A549 (cell line): ENCODE data around the gene AKR1C1. TPM values are rescaled to one million over a fixed set of nuclear protein-coding genes. Genes with fewer than 3 reads are reported as not detected.
A peak's percentile ranks its signal among the peaks of the same experiment; 100 is the strongest.
"Not testable (repeated sequence)": the region's sequence is repeated elsewhere in the genome, so short reads cannot be mapped to it uniquely, and the experiment has no call there.

Source experiments
- ATAC-seq, 2 experiments: fragments of 200-7000 bp in 1 of 2; fragments of >200 bp in 1 of 2; cut with Nextera tagmentation in 1 of 2; cut with Tn5 transposase in 1 of 2; 3 replicates each; pipeline versions ENCODE4 v1.8.0 to v1.9.1; 2018 to 2020; ENCODE audit warnings: mild to moderate bottlenecking in 1 of 2, moderate library complexity in 1 of 2
- CTCF ChIA-PET: fragments of 300-600 bp; sonication (Branson Sonifier 250); formaldehyde crosslinking; extraction: SDS; loops from one replicate; lab custom pipeline; 2021; ENCODE audit warnings: antibody characterized with exemption, inconsistent platforms; lab: Yijun Ruan, JAX
- POLR2A ChIA-PET: fragments of 350-600 bp; formaldehyde crosslinking; extraction: SDS; loops from one replicate; lab custom pipeline; 2021; ENCODE audit warnings: antibody characterized with exemption, inconsistent platforms; lab: Yijun Ruan, JAX
- DNase-seq, 2 experiments: peaks; one replicate each; pipeline versions ENCODE4 v3.0.0 to v3.0.0-alpha.2; 2011 to 2016; ENCODE audit warnings: low read depth in 1 of 2, low spot score in 1 of 2
- FAIRE-seq: peaks from 2 replicates; lab custom pipeline; 2011; peaks lifted over from hg19 to GRCh38; lab: Jason Lieb, UNC
- H3K27ac ChIP-seq, 2 experiments: fragments of >200 bp; sonication (Bioruptor Twin); formaldehyde crosslinking; 3 replicates each; pipeline ENCODE4 v1.5.1; 2016 to 2017
- H3K4me1 ChIP-seq: fragments of >200 bp; sonication (Bioruptor Twin); formaldehyde crosslinking; 3 replicates; pipeline ENCODE4 v1.6.1; 2016
- H3K4me2 ChIP-seq: fragments of >200 bp; sonication (Bioruptor Twin); formaldehyde crosslinking; 3 replicates; pipeline ENCODE4 v1.6.1; 2016
- H3K4me3 ChIP-seq: fragments of >200 bp; sonication (Bioruptor Twin); formaldehyde crosslinking; 3 replicates; pipeline ENCODE4 v1.5.1; 2016
- H3K9me3 ChIP-seq: fragments of >200 bp; sonication (Bioruptor Twin); formaldehyde crosslinking; 3 replicates; pipeline ENCODE4 v1.6.1; 2016
- CEBPB ChIP-seq, 2 experiments: fragments of >200 bp in 1 of 2; sonication (Bioruptor Twin) in 1 of 2; formaldehyde crosslinking in 1 of 2; IDR thresholded peaks; 2 replicates each; pipeline ENCODE4 v1.6.1; 2012 to 2016
- EHF ChIP-seq: fragments of 250-450 bp; sonication (Bioruptor Pico); IDR thresholded peaks from 2 replicates; pipeline ENCODE4 v1.5.0; 2020; ENCODE audit warnings: mild to moderate bottlenecking
- FOSB ChIP-seq: fragments of 250-450 bp; sonication (Bioruptor Pico); IDR thresholded peaks from 2 replicates; pipeline ENCODE4 v1.5.0; 2020; ENCODE audit warnings: mild to moderate bottlenecking, moderate library complexity
- FOSL2 ChIP-seq, 2 experiments: fragments of 450-650 bp in 1 of 2; fragments of >200 bp in 1 of 2; sonication (Bioruptor Twin) in 1 of 2; formaldehyde crosslinking; IDR thresholded peaks; 2 replicates each; pipeline versions ENCODE4 v1.5.0 to v1.6.1; 2016 to 2020; ENCODE audit warnings: mild to moderate bottlenecking in 1 of 2, moderate library complexity in 1 of 2
- GATA3 ChIP-seq: IDR thresholded peaks from 2 replicates; pipeline ENCODE4 v1.6.1; 2012; ENCODE audit warnings: borderline replicate concordance
- HOXA7 ChIP-seq: fragments of 250-450 bp; sonication (Bioruptor Pico); IDR thresholded peaks from 2 replicates; pipeline ENCODE4 v1.5.0; 2020; ENCODE audit warnings: mild to moderate bottlenecking, moderate library complexity
- JUN ChIP-seq, 2 experiments: fragments of >200 bp; sonication (Bioruptor Twin); formaldehyde crosslinking; IDR thresholded peaks; 2 replicates in 1 of 2; 3 replicates in 1 of 2; pipeline ENCODE4 v1.6.1; 2016 to 2017
- JUNB ChIP-seq: fragments of >200 bp; sonication (Bioruptor Twin); formaldehyde crosslinking; IDR thresholded peaks from 2 replicates; pipeline ENCODE4 v1.6.1; 2016
- MAFK ChIP-seq: fragments of 450-650 bp; IDR thresholded peaks from 2 replicates; pipeline ENCODE4 v1.6.1; 2014; ENCODE audit not compliant: partially characterized antibody
- MAZ ChIP-seq: fragments of 150-350 bp; IDR thresholded peaks from 2 replicates; pipeline ENCODE4 v1.6.1; 2014; ENCODE audit warnings: antibody characterized with exemption, low read depth, low read length, borderline replicate concordance
- POLR2A ChIP-seq: IDR thresholded peaks from 2 replicates; pipeline ENCODE4 v1.6.1; 2012; ENCODE audit warnings: mild to moderate bottlenecking, low read length
- POLR2AphosphoS2 ChIP-seq: conservative IDR thresholded peaks from 2 replicates; pipeline ENCODE4 v1.6.1; 2012; ENCODE audit warnings: low read length, improper control_type of control experiment, inconsistent platforms
- RARB ChIP-seq: fragments of 250-450 bp; sonication (Bioruptor Pico); IDR thresholded peaks from 2 replicates; pipeline ENCODE4 v1.8.0; 2021; ENCODE audit warnings: mild to moderate bottlenecking, moderate library complexity
- TP53 ChIP-seq: fragments of 250-450 bp; sonication (Bioruptor Pico); IDR thresholded peaks from 2 replicates; pipeline ENCODE4 v1.5.0; 2021; ENCODE audit warnings: mild to moderate bottlenecking, moderate library complexity
- WGBS: methylation state at CpG from one replicate; pipeline ENCODE4 v1.1.6; 2017; ENCODE audit errors: missing lambda C conversion rate; 5-methylcytosine and 5-hydroxymethylcytosine counted together
- polyA plus RNA-seq, 4 experiments: library from polyadenylated mRNA; depleted of rRNA in 3 of 4; stranded (reverse); fragments of >200 nt; fragmentation: RNase III in 1 of 4; extraction: RNeasy Plus Mini Kit Qiagen cat#74134 plus additional on column Dnase treatment in 1 of 4; gene quantifications; 2 replicates in 3 of 4; 3 replicates in 1 of 4; pipeline ENCODE4 v1.2.3, GENCODE V29; 2011 to 2017
- TF ChIP-seq, protein P1 (sequence below): fragments of 250-450 bp; sonication (Bioruptor Pico); IDR thresholded peaks from 2 replicates; pipeline ENCODE4 v1.5.0; 2021; ENCODE audit warnings: mild to moderate bottlenecking, moderate library complexity, borderline replicate concordance
- TF ChIP-seq, protein P2 (sequence below): fragments of >200 bp; sonication (Bioruptor Twin); formaldehyde crosslinking; IDR thresholded peaks from 3 replicates; pipeline ENCODE4 v1.6.1; 2016

AKR1C1 gene
- polyA plus RNA-seq, 2 of the 4 experiments (the other 2 are of a cell fraction) = 970 to 1,148 TPM

DNA sequence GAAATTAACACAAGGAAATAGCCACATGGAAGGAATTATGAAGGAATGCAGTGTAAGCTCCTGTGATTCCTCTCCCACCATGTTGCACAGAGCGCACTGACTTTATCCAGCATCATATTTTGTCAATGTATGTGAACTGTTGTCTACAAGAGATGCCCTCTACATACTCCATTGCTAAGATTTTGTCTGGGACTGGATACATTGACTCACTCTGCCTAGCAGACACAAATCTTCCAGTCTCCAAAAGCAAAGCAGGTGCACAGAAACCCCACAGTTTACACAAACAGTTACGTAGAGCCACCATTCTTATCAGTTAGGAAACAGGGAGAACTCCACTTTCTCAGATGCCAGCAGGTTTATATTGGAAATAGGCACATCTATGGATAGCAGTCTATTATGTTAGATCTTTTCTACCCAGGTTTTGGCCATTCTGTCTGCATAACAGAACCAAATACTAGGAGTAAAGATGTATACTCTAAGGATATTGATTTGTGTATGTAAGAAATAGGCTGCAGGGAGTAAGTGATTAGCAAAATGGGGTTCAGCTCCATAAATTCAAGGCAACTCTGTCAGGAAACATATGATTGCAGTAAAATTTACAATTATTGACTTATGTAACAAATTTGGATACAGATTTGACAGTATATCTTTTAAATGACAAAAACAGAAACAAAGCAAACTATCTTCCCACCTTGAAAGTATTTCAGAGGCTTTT lies 39.0 kb downstream of the AKR1C1 start:
- CTCF ChIA-PET = interaction anchor here (0.8 to 2.2 kb wide), 7 partner anchors 8 to 432 kb away, joined by 3 to 8 read pairs (median 3); partner anchors contain the start of gene AKR1C3
- Histone ChIP-seq H3K4me2 (peak overlapping the region; percentile 77), H3K9me3 (peaks cover 5% of the 10 kb centered on the region; the same call in 2 of the 3 replicates)
- FAIRE-seq = no peak
- TF ChIP-seq JUN (IDR thresholded peaks at IDR 0.05) = peak; percentile 75 to 86; a peak in 4 of 5 replicates
- TF ChIP-seq, protein P1, sequence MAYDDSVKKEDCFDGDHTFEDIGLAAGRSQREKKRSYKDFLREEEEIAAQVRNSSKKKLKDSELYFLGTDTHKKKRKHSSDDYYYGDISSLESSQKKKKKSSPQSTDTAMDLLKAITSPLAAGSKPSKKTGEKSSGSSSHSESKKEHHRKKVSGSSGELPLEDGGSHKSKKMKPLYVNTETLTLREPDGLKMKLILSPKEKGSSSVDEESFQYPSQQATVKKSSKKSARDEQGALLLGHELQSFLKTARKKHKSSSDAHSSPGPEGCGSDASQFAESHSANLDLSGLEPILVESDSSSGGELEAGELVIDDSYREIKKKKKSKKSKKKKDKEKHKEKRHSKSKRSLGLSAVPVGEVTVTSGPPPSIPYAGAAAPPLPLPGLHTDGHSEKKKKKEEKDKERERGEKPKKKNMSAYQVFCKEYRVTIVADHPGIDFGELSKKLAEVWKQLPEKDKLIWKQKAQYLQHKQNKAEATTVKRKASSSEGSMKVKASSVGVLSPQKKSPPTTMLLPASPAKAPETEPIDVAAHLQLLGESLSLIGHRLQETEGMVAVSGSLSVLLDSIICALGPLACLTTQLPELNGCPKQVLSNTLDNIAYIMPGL (CRISPR knock-in tag) = 0 out of 2 replicates have a peak, but pooled peaks have one; percentile 9
- TF ChIP-seq RARB (CRISPR knock-in tag) = peak; percentile 54; the same call in 1 of the 2 replicates
- TF ChIP-seq HOXA7 (CRISPR knock-in tag) = peak; percentile 86
- no peak for TF ChIP-seq MAZ
- TF ChIP-seq JUNB = 0 out of 2 replicates have a peak, but pooled peaks have one; percentile 14
- no peak for TF ChIP-seq MAFK
- peak; percentile 21 for TF ChIP-seq GATA3
- no peak for TF ChIP-seq FOSL2 (IDR thresholded peaks at IDR 0.05)
- 0 out of 2 replicates have a peak, but pooled peaks have one; percentile 9 for TF ChIP-seq FOSL2 (CRISPR knock-in tag; IDR thresholded peaks at IDR 0.05)
- TF ChIP-seq EHF = 0 out of 2 replicates have a peak, but pooled peaks have one; percentile 8
- TF ChIP-seq FOSB = peak; percentile 45; the same call in 1 of the 2 replicates
- peak; percentile 33; the same call in 1 of the 2 replicates for TF ChIP-seq TP53
- TF ChIP-seq, protein P2, sequence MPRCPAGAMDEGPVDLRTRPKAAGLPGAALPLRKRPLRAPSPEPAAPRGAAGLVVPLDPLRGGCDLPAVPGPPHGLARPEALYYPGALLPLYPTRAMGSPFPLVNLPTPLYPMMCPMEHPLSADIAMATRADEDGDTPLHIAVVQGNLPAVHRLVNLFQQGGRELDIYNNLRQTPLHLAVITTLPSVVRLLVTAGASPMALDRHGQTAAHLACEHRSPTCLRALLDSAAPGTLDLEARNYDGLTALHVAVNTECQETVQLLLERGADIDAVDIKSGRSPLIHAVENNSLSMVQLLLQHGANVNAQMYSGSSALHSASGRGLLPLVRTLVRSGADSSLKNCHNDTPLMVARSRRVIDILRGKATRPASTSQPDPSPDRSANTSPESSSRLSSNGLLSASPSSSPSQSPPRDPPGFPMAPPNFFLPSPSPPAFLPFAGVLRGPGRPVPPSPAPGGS = no peak; the same call in 2 of the 3 replicates
- TF ChIP-seq POLR2AphosphoS2 = peak; percentile 78
- TF ChIP-seq, all 56 proteins: peak for 11
- peak overlapping the region; percentile 87 to 95 for H3K27ac ChIP-seq
- POLR2A ChIA-PET = interaction anchor here (0.6 to 1.8 kb wide), 7 partner anchors 18 to 95 kb away, joined by 3 to 11 read pairs (median 6); partner anchors contain the start of genes AKR1C1 and AKR1C3
- no peak for DNase-seq
- WGBS = 4% methylated on average over 2 of the region's 2 CpGs
- peaks cover 24% of the 10 kb centered on the region; the same call in 2 of the 3 replicates for H3K4me1 ChIP-seq
- peak in 1 of 2 experiments; percentile 19; a peak in 3 of 6 replicates for ATAC-seq
- peak overlapping the region; percentile 81 for H3K4me3 ChIP-seq

DNA sequence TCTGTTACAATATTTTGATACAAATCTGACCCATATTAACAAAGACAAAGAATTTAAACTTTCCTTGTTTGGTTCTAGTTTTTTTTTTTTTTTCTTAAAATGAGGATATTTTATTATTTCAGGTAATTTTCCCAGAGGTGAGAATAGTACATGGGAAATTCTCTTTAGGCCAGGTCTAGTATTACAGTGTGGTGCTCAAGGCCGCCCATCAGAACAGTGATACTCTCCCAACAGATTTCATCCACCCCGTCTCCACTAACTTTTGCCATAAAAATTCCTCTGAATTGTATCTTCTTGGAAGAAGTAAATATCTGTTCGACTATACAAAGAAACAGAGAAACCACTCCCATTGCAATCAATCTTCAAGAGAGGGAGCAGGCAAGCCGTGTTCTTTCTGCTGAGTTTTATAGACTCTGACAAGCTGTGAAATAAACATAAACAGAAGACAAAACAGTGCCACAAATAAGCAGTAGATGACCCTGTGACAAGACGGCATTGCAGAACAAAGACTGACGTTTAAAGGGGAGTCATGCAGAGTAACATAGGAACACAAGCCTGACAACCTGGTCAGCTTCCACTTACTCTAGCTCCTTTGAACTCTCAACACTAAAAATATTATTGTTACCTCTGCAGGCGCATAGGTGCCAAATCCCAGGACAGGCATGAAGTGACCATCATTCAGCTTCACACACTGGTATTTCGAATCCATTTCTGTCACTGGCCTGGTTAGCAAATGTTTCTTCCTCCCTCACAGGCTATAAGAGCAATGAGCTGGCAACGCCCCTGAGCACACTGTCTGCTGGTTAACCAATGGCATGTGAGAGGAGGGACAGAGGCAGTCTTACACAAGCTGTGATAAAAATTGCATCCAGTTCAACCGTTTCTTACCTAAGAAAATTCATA lies 40.2 kb downstream of the AKR1C1 start, which contains the start of gene AKR1C2:
AKR1C2 (minus strand) TSS at position 731 of the 903 bp plus-strand sequence; CDS start at position 709, 22 bp downstream.
- peak; percentile 24 to 31; a peak in 1 of 4 replicates for TF ChIP-seq CEBPB (IDR thresholded peaks at IDR 0.05)
- TF ChIP-seq, protein P2 = peak; percentile 84; the same call in 2 of the 3 replicates
- peak; percentile 89 to 97 for TF ChIP-seq JUN (IDR thresholded peaks at IDR 0.05)
- peak; percentile 57 for TF ChIP-seq POLR2A
- ChIA-PET POLR2A (interaction anchor here (0.6 to 1.8 kb wide), 5 partner anchors 19 to 91 kb away, joined by 3 to 11 read pairs (median 3); partner anchors contain the start of genes AKR1C1 and AKR1C3), CTCF (interaction anchor here (1.2 to 1.5 kb wide), 4 partner anchors 13 to 431 kb away, joined by 3 to 8 read pairs (median 3); no protein-coding TSS in a partner anchor)
- peak; percentile 100 for FAIRE-seq
- peak in 1 of 2 experiments; percentile 92 for DNase-seq
- ATAC-seq = peak; percentile 91 to 94
- H3K9me3 ChIP-seq = not testable (repeated sequence)
- WGBS = 0% methylated on average over 8 of the region's 10 CpGs
- peak within 1 kb of the TSS; percentile 81 for H3K4me3 ChIP-seq
- H3K4me1 ChIP-seq = peaks cover 36% of the 10 kb centered on the region
- H3K4me2 ChIP-seq = peak within 1 kb of the TSS; percentile 78
- H3K27ac ChIP-seq = peak within 1 kb of the TSS; percentile 87 to 95
